Forelimb muscle (tissue), 1 donor: ENCODE data around the gene PAX8. TPM values are rescaled to one million over a fixed set of nuclear protein-coding genes. Genes with fewer than 3 reads are reported as not detected.
"Not testable (repeated sequence)": the region's sequence is repeated elsewhere in the genome, so short reads cannot be mapped to it uniquely, and the experiment has no call there.

Source experiments
- DNase-seq: peaks from one replicate; pipeline ENCODE4 v3.0.0-alpha.2; 2013; ENCODE audit warnings: low read depth
- polyA plus RNA-seq: library from polyadenylated mRNA; unstranded; fragments of 120-200 nt; gene quantifications from one replicate; pipeline ENCODE4 v1.2.1, GENCODE V29; 2013; ENCODE audit not compliant: insufficient read length

Gene PAX8
- polyA plus RNA-seq, 1 donor, result 1.9 TPM

DNA sequence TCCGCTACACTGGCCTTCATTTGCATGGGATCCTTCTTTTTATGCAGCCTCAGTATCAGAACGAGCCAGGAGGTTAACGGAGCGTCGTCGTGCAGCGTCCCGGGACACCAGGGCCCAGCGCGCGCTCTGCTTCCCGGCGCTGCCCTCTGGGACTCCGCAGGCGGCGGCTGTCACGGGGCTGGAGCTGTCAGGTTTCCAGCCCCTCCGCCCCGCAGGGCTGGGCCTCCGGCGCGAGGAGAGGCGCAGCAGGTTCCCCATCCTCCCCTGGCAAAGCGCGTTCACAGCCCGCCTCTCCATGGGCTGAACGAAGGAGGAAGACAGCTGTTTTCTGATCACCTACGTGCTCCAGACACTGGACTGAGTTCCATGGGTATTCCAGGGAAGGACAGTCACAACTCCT, 12.5 kb upstream of the PAX8 start:
- DNase-seq, result no peak

DNA sequence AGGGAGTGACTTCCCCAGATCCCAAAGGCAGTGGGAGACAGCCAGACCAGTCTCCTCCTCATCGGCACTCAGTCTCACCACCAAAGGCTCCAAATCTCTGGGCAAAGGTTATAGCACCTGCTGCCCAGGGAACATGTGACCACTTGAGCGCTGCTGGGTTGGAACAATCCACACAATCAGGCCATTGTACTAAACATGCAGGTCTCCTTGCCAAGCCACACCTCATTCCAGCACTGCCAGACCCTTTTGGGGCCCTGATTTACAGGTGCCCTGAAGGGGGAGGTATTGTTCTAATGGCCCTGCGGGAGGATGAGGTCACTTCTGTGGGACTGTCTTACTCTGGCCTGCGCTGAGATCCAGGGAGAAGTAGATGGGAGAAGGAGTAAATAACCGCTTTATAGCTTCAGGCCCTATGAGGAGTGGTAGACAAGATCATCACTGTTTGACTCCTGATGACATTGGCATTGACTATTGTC, 10.0 kb upstream of the PAX8 start:
- not testable (repeated sequence) for DNase-seq

DNA sequence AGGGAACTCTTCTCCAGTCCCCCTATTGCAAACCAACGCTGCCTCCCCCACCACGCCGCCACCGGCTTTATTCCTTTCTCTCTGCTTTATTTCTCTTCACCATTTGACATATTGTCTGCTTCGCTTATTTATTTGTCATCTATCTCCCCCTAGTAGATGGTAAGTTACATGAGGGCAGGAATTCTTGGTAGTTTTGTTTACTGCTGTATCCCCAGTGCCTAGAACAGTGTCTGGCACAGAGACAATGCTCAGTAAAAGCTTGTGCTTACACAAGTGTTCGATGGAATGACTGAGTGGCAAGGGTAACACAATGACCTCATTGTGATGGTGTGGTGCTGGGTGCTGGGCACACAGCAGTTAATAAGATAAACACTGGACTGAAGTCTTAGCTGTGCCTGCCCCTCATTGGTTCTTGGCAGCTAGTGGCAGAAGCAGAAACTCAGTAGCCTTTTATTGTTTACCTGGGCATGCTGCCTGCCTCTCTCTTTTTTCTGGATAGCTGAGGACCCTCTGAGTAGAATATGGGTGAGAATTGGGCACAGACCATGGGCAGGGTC, 9.5 kb upstream of the PAX8 start:
- not testable (repeated sequence) for DNase-seq

DNA sequence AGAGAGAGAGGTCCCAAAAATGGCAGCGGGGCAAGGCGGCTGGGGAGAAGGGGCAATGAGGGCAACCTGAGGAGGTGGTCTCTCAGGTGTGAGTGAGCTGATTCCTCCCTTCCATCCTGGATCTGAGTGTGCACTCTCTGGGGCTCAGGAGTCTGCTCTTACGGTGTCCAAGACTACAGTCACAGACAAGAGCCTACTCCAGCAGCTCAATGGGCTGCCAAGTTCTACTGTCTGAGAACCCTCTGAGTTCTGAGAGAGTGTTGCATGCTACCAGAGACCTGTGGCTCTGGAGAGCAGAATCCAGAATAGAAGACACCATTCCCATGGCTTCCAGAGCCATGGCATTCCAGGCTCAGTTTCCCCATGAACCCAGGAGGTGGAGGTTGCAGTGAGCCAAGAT, 7.1 kb upstream of the PAX8 start:
- no peak for DNase-seq

DNA sequence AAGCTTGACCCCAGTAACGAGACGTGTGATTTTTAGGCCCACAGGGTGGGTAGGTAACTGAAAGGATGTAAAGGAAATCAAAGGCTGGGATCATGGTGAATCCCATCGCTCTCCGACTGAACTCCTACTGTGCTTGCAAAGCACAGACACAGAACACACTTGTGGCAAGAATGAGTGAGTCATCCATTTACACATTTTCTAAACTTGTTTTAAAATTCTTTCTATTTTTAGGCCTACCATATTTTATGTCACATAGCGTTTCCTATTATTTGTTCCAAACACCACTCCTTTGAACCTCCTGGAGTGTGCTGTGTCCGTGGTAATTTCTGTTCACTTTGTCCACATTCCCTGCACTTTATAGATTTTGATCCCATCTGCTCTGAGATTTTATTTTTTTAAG, 6.3 kb upstream of the PAX8 start:
- not testable (repeated sequence) for DNase-seq

DNA sequence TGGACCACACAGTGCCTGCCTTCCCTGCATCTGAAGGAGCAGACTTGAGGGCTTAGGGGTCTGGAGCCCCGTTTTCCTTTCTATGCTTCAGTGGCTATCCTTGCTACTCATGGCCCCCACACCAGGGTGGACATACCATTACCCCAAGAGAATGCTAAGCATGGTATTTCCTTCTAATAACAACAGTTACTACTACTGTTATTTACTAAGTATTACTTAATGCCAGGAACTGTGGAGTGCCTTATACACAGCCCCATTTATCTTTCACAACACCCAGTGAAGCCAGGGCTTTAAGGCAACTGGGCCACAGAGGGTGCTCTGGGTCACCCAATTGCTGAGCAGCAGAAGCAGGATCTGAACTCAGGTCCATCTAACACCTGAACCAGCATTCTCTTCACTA, 5.8 kb upstream of the PAX8 start:
- no peak for DNase-seq

DNA sequence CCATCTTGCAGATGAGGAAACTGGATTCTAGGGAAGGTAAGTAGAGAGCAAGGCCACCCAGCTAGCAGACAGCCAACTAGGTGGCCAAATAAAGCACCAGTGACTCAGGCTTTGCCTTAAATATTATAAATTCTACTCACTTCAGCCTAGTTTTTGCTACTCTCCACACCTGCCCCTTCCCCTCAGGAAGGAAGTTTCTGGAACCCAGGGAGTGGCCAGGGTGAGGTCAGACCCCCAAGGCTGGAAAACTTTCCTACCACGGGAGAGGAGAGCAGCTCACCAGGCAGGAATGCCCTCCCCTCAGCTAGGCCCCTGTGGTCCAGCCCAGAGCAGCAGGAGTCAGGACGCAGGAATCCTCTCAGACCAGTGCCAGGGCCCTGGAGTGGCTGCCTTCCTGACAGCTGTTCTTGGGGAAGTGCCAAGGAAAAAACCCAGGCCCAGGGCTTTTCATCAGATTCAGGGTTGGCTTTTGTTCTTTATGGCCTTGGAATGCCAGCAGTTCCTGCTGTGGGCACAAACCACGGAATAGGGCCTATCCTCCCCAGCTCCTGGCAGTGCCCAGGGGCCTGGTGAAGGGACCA, 5.1 kb upstream of the PAX8 start:
- DNase-seq, result no peak

DNA sequence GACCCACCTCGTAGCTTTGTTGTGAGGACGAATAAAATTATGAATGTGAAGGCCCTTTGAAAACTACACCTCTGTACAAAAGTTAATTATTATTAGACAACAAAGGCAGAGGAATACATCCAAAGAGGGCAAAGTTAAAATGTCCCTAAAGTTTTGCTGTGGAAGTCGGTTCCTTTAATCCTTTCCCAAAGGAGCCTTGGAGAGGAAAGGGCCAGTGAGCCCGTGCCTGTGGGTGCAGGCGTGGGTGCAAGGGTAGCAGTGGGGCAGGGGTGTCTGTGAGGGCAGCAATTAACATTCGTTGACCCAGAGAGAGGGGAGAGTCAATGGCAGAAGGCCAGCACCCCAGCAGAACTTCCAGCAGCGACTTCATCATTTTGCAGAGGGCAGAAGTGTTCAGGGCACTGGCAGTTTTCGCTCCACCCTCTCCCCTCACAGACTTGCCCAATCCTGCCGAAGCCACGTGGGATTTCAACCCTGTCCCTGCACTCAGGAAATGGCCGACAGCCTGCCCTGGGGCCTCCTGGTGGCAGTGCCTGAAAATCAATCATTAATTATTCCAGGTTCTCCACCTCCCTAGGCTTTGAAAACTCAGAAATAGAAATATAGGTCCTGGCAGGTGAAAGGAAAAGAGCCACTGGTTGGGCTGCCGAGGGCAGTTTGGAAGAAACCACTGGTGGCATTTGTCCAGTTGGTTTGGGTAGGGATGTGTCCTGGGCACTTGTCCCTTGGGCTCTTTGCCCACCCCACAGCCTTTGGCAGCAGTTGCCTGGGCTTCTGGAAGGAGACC, 4.2 kb upstream of the PAX8 start:
- no peak for DNase-seq

DNA sequence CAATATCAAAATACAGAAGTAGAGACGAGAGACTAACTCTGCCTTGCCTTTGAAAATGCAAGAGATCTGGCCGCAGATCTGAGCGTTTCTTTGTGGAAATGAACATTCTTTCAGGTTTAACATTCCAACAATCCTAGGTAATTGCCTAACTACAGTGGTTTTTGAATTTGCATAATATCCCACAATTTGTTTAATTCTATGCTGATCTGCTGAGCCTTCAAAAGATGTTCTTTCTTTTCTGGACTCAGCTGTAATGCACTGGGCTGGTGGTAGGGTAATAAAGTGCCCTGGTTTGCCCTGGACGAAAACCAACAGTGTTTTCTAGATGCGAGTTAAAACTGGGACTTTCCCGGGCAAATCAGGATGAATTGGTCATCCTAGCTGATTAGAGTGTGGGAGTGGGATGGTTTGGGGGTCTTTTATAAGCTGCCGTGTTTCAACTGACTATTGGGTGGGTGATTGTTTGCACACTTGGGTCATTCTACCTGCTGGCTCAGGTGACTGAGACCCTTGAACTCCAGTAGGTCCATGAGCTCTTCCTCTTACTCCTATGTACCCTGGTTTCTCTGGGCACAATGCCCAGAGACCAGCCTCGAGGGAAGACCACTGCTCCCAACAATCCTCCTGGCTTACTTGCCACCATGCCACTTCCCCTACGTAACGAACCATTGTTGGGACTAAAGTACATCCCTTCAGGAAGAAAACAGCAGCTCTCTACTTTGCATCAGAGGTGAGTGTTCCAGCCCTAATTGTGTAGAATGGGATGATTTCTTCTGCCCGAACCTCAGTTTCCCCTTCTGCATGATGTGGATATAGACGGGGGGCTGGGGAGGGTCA, 3.4 kb upstream of the PAX8 start:
- DNase-seq, result no peak

DNA sequence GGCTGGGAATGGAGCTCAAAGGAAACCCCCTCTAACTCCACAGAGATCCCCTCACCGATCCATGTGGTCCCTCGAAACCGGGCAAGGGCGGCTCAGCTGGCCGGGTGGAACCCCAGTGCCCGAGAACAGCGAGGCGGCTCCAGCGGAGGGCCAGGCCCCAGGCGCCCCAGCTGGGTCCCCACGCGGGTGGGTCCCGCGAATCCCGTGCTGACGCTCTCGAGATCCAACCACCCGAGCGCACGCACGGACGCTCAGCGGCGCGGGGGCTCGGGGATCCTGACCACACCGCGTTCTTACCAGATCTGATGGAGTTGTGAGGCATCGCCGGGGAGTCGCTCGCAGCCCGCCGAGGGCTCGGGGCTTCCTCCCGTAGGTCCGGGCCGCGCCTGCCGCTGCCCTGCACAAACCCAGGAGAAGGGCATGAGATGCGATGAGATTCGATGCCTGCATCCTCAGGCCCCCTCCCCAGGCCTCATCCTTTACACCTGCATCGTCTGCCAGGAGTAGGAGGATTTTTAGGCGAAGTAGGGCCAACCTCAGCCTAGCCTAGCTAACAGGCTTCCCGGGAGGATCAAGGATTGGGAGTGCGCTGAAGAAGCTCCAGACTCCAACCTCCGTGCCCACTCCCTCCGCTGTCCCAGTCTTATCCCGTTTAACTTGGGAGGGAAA, 514 bp downstream of the PAX8 start:
- DNase-seq, result no peak

DNA sequence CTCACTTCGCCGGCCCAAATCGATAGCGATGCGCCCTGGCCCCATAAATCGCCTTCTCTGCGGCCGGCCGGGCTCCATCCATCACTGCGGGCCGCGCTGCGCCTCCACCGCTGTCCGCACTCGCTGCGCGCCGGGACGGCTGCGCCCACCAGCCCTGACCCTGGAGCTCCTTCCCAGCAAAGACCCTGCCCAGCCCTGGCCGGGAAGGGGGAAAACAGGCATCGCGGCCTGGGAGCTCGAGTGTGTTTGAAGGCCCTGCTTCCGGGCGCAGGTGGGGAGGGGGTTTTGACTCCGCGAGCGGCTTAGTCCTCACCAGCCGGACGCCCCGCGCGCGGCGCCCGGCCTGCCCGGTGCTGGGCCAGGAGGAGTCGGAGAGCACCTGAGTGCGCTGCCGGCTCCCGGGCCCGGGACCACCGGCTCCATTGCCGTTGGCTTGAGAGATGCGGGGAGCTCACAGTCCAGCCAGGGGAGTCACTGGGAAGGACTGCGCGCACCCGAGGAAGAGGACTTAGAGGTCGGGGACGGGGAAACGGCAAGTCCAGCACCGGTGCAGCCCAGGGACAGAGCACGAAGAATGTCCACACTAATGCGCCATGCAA, 1.1 kb downstream of the PAX8 start:
- no peak for DNase-seq

DNA sequence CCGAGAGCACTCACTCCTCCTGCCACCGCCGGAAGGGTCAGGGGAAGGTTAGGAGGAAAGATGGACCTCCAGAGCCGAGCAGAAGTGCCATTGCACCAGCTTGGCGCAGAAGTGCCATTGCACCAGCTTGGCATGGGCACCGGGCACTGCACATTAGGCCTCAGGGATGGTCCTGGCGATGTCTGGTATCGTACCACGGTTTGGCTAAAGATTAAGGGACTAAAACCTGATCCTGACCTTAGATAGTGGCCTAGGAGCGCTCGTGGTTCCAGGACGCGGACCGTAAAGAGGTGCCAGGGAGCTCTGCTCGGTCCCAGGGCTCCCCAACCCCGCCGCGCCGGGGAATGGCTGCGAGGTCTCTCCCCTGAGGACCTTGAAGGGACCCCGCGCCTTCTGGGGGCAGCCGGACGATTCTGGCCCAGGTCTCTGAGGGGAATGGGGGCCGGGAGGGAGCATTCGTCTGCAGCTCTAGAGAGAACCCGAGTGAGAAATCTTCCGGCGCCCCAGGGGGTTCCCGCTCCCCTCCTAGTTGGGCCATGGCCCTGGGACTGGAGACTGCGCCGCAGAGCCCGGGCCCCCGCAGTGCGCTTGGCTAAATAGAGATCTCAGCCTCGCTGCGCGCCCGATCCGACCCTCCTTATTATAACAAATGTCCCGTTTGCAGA, 1.8 kb downstream of the PAX8 start:
- DNase-seq, result no peak

DNA sequence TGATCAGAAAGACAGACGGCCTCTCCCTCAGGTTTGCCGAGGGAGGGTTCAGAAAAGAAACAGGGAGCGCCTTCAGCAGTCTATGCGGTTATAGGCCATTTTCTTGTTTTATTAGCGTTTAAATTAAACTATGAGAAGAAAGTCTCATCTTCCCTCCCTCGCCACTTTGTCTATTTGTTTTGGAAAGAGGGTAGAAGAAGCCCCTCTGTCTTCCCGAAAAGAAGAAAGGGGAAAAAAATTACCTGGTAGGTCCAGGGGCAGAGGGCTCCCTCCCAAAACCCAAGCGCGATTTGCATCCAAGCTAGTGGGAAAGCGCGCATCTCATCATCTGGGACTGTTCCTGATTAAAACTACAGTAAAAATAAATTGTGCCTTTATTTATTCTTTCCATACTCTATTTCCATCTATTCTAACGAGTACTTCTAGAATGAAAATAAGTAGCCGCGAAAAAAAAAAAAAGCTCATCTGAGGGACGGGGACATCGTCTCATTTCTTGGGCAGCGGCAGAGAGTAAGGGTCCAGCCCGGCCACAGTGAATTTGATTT, 2.4 kb downstream of the PAX8 start:
- DNase-seq, result no peak

DNA sequence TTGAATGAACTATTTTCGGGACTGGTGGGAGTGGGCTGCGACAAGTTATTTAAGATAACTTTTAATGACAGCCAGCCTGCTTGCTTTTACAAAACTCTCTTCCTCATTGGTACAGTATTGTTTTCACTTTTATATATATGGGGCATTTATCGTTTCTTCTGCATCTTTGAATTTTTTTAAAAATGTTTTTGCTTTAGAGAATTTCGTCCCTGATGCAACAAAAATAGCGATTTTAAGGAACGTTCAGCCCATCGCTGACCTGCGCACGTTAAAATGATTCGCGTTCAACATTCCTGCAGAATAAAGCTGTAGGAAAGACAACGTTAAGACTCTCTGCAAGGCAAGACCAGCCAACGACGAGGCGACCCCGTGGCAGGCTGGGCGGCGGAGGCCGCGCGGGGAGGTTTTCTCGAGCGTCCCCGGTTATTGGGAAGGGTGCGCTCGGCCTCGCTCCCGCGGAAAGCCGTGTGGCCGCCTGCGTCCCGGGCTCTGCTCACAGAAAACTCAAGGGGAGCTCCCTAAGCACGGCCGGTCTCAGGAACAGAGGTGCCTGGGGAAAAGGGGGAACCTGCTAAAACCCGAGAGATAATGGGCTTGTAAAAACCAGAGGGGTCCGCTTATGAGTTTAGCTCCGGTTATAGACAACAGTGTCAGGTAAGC, 3.0 kb downstream of the PAX8 start:
- DNase-seq, result no peak

DNA sequence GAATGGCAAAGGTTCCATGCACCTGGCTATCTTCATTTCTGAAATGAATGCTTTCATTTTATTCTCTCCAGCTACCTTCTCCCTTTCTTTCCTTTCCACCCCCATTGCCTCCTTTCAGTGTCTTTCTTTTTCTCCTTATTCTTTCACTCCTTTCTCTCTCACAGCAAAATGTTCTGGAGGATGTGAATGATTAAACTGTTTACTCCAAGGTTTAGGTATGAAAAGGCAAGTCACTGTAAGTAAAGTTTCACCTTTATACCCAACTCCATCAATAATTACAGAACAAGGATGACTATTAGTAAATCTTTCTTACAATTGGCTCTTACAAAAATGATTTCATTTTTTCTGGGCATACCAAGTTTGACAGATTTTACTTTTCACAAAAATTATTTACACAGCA, 4.3 kb downstream of the PAX8 start:
- no peak for DNase-seq

DNA sequence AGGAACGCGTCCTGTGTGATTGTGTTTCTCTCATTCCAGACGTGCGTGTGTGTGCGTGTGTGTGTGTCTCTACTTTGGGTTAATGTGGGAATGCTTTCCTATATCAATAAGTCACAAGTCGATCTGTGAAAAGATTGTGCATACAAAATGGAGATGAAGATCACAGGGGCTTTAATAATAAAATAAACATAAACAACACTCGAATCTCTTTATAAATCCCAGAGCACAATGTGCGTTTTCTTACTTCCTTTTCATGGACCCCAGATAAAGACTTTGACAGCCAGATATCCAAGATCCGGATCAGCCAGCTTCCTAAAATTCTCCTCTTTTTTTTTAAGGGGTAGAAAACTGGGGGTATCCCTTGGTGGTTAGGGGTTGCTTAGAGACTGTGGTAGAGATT, 4.7 kb downstream of the PAX8 start:
- DNase-seq, result no peak

DNA sequence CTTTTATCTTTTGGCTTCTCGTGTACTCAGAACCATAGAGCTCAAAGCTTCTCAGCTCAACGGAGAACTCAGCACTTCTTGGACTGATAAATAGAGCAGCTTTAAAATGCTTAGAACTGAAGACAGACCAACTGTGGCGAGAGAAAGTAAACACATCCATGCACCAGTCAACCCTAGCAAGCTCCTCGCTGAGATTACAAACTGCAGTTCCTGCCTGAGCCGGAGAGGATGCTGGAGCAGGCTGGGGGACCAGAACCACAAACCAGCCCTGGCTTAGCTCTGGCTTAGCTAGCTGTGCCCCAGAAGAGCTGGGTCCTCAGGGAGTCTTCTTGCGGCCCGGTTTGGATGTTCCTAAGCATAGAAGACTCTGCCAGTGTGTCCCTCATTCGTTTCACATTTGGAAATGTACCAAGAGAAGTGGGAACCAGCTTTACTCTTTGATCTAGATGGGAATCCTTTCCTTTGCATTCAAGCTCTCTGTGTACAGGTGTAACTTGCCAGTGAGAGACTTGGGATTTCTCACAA, 5.6 kb downstream of the PAX8 start:
- no peak for DNase-seq

DNA sequence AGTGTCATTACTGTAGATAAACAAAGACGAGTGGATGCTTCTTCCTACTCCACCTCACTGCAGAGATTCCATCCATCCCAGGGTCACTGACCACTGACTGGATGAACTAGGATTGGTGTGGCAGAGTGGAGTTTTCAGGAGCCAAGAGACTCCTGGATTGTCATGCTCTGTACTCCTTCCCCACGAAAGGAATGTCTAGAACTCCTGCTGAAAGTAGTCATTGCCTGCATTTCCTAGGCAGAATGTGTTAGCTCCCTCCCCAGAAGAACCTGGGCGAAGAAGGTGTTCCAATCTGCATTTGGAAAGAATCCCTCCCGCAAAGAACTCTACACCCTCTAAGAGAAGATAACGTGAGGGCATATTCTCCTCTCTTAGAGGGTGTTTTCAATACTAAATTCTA, 6.2 kb downstream of the PAX8 start:
- DNase-seq, result no peak

DNA sequence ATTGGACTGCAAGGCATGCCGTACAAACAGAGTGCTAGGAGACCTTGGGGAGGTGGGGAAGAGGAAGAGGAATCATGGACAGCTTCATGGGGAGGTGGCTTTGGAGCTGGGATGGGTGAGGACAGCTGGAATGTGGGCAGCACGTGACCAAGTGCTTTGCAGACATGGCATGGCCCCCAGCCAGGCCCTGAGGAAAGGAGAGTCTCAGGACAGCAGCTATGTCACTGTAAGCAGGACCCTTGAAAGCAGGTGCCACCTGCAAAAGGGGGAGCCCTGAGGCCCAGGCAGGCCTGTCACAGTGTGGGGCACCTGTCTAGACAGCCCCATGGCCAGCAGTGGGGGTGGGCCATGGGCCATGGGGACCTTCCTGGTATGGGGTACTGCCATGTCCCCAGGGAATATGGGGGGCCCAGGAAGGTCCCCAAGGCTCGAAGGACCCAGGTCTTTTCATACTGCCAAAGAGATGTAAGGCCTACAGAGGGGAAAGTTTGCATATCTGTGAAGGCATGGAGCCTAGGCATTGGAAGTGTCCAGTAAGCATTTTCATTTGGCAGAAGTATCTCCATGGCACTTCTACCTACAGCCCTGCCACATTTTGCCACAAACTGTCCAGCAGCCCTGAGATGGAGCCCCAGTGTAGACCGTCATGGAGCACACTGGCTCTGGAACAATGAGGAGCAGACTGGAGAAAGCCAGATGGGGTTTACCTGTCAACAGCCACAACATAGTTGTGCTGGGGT, 9.9 kb downstream of the PAX8 start:
- DNase-seq, result no peak
